Measurements from ENCODE around the gene RAB3C.
"Not testable (repeated sequence)": the region's sequence is repeated elsewhere in the genome, so short reads cannot be mapped to it uniquely, and the experiment has no call there.

RAB3C gene

DNA sequence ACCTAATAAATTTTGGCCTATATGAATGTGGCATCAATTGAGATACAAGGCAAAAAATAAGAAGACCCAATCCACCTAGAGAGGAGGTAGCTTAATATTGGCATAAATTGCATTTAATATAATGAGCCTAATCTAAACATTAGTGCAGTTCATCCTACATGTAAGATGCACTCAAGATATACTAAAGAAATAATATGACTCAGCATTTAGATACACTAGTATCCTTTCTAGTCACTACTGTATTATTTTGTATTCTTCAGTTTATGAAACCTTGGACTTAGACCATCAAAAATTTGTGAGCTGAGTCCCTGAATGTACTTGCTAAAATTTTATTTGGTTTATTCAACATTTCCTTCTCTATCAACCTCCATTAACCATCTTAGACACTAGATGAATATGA, 104.7 kb downstream of the RAB3C start:
- Mint-ChIP-seq H3K27me3 (ENCODE audit: low read depth, poor library complexity) (no peaks in the 10 kb centered on the region), H3K36me3 (ENCODE audit: low read depth) (no peaks in the 10 kb centered on the region), H3K4me3 (no peak overlapping the region), H3K9me3 (no peaks in the 10 kb centered on the region), H3K4me1 (no peaks in the 10 kb centered on the region), H3K27ac (no peak overlapping the region)
- DNase-seq: no peak
- TF ChIP-seq, protein P1, sequence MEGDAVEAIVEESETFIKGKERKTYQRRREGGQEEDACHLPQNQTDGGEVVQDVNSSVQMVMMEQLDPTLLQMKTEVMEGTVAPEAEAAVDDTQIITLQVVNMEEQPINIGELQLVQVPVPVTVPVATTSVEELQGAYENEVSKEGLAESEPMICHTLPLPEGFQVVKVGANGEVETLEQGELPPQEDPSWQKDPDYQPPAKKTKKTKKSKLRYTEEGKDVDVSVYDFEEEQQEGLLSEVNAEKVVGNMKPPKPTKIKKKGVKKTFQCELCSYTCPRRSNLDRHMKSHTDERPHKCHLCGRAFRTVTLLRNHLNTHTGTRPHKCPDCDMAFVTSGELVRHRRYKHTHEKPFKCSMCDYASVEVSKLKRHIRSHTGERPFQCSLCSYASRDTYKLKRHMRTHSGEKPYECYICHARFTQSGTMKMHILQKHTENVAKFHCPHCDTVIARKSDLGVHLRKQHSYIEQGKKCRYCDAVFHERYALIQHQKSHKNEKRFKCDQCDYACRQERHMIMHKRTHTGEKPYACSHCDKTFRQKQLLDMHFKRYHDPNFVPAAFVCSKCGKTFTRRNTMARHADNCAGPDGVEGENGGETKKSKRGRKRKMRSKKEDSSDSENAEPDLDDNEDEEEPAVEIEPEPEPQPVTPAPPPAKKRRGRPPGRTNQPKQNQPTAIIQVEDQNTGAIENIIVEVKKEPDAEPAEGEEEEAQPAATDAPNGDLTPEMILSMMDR (IDR thresholded peaks at IDR 0.05): no peak

DNA sequence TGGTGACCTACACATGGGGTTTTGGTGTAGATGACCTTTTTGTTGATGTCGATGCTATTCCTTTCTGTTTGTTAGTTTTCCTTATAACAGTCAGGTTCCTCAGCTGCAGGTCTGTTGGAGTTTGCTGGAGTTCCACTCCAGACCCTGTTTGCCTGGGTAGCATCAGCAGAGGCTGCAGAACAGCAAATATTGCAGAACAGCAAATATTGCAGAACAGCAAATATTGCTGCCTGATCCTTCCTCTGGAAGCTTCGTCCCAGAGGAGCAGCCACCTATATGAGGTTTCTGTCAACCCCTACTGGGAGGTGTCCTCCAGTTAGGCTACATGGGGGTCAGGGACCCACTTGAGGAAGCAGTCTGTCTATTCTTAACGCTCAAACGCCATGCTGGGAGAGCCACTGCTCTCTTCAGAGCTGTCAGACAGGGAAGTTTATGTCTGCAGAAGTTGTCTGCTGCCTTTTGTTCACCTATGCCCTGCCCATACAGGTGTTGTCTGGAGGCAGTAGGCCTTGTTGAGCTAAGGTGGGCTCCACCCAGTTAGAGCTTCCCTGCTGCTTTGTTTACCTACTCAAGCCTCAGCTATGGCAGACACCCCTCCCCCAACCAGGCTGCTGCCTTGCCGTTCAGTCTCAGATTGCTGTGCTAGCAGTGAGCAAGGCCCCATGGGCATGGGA, 116.3 kb downstream of the RAB3C start:
- H3K4me3 Mint-ChIP-seq; DNase-seq; H3K27ac Mint-ChIP-seq; H3K4me1 Mint-ChIP-seq; H3K27me3 Mint-ChIP-seq (ENCODE audit: low read depth, poor library complexity); H3K36me3 Mint-ChIP-seq (ENCODE audit: low read depth): not testable (repeated sequence)
- H3K9me3 Mint-ChIP-seq: peaks cover 62% of the 10 kb centered on the region

DNA sequence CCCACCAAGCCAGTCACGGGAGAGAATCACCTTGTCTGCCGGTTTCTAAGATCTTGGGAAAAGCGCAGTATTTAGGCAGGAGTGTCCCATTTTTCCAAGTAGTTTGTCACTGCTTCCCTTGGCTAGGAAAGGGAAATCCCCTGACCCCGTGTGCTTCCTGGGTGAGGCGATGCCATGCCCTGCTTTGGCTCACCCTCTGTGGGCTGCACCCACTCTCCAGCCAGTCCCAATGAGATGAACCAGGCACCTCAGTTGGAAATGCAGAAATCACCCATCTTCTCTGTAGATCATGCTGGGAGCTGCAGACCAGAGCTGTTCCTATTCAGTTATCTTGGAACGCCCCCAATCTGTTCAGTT, 116.9 kb downstream of the RAB3C start:
- TF ChIP-seq, protein P1 (IDR thresholded peaks at IDR 0.05): no peak
- no peaks in the 10 kb centered on the region for H3K27me3 Mint-ChIP-seq (ENCODE audit: low read depth, poor library complexity)
- peaks cover 57% of the 10 kb centered on the region for H3K9me3 Mint-ChIP-seq
- no peak for DNase-seq
- H3K36me3 Mint-ChIP-seq (ENCODE audit: low read depth): peaks cover 5% of the 10 kb centered on the region
- no peak overlapping the region for H3K4me3 Mint-ChIP-seq
- H3K4me1 Mint-ChIP-seq: no peaks in the 10 kb centered on the region
- H3K27ac Mint-ChIP-seq: no peak overlapping the region

DNA sequence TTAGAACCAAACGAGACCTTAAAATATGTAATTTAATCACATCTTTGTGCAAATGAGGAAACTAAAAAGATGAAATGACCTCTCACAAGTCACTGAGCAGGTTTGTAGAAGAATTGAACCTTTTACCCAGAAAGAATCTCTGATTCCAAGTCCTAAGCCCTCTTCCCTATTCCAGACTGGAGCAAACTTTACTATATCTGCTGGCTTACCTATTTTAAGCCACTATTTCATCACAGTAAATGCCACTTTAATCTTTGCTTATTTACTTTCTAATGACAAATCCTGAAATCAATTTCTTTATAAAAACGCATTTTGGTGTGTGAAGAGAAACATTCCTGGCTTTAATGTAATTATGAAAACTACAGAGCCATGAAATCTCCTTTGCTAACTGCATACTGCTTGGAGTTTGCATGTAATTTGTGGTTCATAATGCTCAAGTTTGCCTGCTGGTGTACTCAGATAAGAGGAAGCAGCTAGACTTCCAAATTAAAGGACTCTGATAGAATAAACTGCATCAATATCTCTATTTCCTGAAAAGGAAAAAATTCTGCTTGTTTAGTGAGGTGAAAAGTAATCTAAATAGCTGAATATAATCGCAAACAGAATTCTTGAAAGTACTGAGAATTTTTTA, 121.2 kb downstream of the RAB3C start:
- TF ChIP-seq, protein P1 (IDR thresholded peaks at IDR 0.05): no peak
- H3K4me1 Mint-ChIP-seq: no peaks in the 10 kb centered on the region
- peaks cover 5% of the 10 kb centered on the region for H3K27me3 Mint-ChIP-seq (ENCODE audit: low read depth, poor library complexity)
- H3K4me3 Mint-ChIP-seq: no peak overlapping the region
- H3K27ac Mint-ChIP-seq: no peak overlapping the region
- DNase-seq: no peak
- H3K36me3 Mint-ChIP-seq (ENCODE audit: low read depth): no peaks in the 10 kb centered on the region
- H3K9me3 Mint-ChIP-seq: peaks cover 16% of the 10 kb centered on the region

DNA sequence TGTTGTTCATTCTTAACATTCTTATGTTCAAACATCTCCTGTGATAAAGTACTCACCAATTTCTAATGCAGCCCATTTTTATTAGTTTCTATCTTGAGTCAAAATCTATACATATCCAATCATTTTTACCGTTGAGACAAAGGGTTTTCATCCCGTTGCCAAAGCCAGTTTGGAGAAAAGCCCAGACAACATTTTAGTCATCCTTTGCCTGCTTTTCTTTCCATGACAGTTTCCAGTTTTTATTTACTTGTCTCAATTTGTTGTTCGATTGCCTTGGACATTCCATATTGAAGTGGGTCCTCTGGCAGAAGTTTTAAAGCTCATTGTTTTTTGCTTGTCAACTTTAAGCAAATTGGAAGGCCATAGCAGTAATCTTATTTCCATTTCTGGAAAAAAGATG, 123.9 kb downstream of the RAB3C start:
- Mint-ChIP-seq H3K27me3 (ENCODE audit: low read depth, poor library complexity) (peaks cover 5% of the 10 kb centered on the region), H3K4me3 (no peak overlapping the region), H3K9me3 (peaks cover under 1% of the 10 kb centered on the region), H3K4me1 (no peaks in the 10 kb centered on the region), H3K36me3 (ENCODE audit: low read depth) (no peaks in the 10 kb centered on the region), H3K27ac (no peak overlapping the region)
- DNase-seq: no peak
- TF ChIP-seq, protein P1 (IDR thresholded peaks at IDR 0.05): no peak

DNA sequence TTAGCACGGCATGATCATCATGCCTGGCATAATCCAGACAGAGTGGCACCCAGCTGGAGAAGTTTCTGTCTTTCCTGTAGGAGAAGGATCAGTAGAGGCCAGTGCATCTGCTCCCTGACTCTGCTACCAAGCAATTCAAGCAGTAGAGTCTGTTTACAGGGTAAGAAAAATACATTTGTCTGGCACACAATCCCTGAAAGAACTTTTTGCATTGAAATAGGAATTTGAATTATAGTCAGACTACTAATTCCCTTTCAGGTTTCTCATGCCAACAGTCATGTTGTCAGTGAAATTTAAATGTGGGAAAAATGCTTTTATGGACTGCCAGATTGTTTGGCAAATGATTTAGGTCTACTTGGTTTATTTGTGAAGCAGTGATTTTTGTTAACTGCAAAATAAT, 125.6 kb downstream of the RAB3C start:
- TF ChIP-seq, protein P1 (IDR thresholded peaks at IDR 0.05): no peak
- DNase-seq: no peak
- no peak overlapping the region for H3K27ac Mint-ChIP-seq
- peaks cover 7% of the 10 kb centered on the region for H3K9me3 Mint-ChIP-seq
- H3K4me1 Mint-ChIP-seq: no peaks in the 10 kb centered on the region
- H3K27me3 Mint-ChIP-seq (ENCODE audit: low read depth, poor library complexity): peaks cover 5% of the 10 kb centered on the region
- no peaks in the 10 kb centered on the region for H3K36me3 Mint-ChIP-seq (ENCODE audit: low read depth)
- H3K4me3 Mint-ChIP-seq: no peak overlapping the region

DNA sequence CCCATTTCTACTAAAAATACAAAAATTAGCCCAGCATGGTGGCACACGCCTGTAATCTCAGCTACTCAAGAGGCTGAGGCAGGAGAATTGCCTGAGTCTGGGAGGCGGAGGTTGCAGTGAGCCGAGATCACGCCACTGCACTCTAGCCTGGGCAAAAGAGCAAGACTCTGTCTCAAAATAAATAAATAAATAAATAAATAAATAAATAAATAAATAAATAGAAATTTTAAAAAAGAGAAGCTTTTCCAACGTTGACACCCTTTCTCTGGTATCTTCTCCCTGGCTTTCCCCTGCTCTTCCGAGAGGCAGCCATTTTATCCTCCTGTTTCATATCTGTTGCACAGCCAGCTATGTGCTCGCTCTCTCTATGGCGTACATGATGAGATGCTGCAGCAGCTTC, 127.5 kb downstream of the RAB3C start:
- H3K36me3 Mint-ChIP-seq (ENCODE audit: low read depth); H3K27ac Mint-ChIP-seq; H3K27me3 Mint-ChIP-seq (ENCODE audit: low read depth, poor library complexity); H3K4me3 Mint-ChIP-seq; H3K4me1 Mint-ChIP-seq; DNase-seq: not testable (repeated sequence)
- H3K9me3 Mint-ChIP-seq: peaks cover 15% of the 10 kb centered on the region
